Measurements from ENCODE around the gene CREM. TPM values are rescaled to one million over a fixed set of nuclear protein-coding genes. Genes with fewer than 3 reads are reported as not detected.

Gene CREM
- polyA plus RNA-seq, 4 donors = 39.2 to 85.1 (median 48.4) TPM

- no peak for DNase-seq (ENCODE audit: low read depth in 4 of 4, low spot score in 2 of 4)
These were observed 6.9 kb downstream of the CREM start for GRCh38 chr10:35133586-35133985.

GRCh38 chr10:35135861-35136260 lies 9.2 kb downstream of the CREM start:
- no peak for DNase-seq (ENCODE audit: low read depth in 4 of 4, low spot score in 2 of 4)

DNA sequence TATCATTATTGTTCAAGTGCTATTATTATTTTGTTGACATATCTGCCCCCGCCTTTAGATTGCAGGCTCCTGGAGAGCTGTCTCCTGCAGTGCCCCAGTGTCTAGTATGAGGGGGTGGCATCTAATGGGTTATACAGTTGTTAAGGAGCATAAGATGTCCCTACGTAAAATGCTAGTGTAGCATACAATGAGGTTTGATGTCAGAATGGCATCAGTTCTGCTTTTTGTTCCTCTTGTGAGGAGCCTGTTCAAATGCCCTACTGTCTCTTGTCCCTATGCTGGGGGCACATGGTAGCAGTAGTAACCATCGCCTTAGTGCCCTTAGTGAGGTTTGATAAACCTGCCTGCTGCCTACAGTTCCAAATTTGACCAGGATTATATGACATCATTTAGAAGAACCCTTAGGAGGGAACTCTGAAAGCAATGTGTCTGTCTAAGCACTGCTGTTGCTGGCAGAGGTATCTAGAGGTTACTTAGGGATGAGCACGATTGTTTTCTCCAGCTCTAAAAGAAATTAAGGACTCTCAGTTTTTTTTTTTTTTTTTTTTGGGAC lies 9.7 kb downstream of the CREM start:
- no peak for DNase-seq (ENCODE audit: low read depth in 4 of 4, low spot score in 2 of 4)

GRCh38 chr10:35140126-35140525 lies 13.5 kb downstream of the CREM start:
- DNase-seq (ENCODE audit: low read depth in 4 of 4, low spot score in 2 of 4) = no peak

GRCh38 chr10:35140727-35141126 lies 14.1 kb downstream of the CREM start:
- no peak for DNase-seq (ENCODE audit: low read depth in 4 of 4, low spot score in 2 of 4)

- no peak for DNase-seq (ENCODE audit: low read depth in 4 of 4, low spot score in 2 of 4)
These were observed 23.7 kb downstream of the CREM start for GRCh38 chr10:35150308-35150707.

DNA sequence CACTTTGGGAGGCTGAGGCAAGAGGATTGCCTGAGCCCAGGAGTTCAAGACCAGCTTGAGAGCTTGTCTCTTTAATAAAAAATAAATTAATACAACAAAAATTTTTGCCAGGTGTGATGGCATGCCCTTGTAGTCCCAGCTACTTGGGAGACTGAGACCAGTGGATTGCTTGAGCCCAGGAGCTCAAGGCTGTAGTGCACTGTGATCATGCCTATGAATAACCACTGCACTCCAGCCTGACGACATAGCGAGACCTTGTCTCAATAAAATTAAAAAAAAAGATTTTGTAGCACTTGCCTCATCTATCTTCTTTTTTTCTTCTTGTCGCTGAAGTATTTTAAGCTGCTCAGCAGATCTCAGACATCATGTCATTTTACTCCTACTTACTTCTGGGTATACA lies 26.3 kb downstream of the CREM start:
- no peak for DNase-seq (ENCODE audit: low read depth in 4 of 4, low spot score in 2 of 4)

GRCh38 chr10:35153716-35154115 lies 27.1 kb downstream of the CREM start:
- no peak for DNase-seq (ENCODE audit: low read depth in 4 of 4, low spot score in 2 of 4)

GRCh38 chr10:35160743-35161142 lies 34.1 kb downstream of the CREM start:
- DNase-seq (ENCODE audit: low read depth in 4 of 4, low spot score in 2 of 4) = no peak

DNA sequence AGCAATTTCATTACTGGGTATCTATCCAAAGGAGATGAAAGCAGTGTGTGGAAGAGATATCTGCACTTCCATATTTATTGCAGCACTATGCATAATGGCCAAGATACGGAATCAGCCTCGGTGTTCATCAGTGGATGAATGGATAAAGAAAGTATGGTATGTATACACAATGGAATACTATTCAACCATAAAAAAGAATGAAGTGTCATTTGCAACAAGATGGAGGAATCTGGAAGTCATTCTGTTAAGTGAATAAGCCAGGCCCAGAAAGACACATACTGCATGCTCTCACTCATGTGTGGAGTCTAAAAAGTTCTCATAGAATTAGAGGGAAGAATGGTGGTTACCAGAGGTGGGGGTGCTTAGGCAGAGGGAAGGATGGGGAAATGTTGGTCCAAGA lies 35.3 kb downstream of the CREM start:
- no peak for DNase-seq (ENCODE audit: low read depth in 4 of 4, low spot score in 2 of 4)

DNA sequence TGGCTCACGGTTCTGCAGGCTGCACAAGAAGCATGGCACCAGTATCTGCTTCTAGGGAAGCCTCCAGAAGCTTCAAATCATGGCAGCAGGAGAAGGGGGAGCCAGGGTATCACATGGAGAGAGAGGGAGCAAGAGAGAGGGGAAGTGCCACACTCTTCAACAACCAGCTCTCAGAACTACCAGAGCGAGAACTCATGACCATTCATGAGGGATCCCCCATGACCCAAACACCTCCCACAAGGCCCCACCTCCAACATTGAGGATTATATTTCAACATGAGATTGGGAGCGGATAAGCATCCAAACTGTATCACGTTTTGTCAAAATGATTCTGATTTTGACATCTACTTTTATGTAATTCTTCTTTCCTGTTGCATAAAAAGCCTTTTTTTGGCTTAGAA lies 38.5 kb downstream of the CREM start:
- no peak for DNase-seq (ENCODE audit: low read depth in 4 of 4, low spot score in 2 of 4)

DNA sequence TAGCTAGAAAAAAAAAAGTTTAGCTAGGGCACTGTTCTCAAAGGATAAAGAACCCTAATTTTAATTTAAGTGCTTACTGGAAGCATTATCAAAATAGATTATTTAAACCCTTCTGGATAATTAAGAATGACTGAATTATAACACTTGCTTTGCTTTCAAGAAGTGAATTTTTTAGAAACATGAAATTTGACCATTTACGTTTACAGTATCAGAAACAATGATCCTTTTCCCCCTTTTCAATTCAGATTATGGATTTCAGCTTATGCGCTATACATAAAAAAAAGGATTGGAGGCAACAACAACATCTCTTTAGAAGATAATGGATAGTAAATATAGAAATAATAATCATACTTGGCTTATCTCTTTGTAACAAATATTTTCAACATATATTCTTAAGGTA lies 39.2 kb downstream of the CREM start:
- DNase-seq (ENCODE audit: low read depth in 4 of 4, low spot score in 2 of 4) = no peak

DNA sequence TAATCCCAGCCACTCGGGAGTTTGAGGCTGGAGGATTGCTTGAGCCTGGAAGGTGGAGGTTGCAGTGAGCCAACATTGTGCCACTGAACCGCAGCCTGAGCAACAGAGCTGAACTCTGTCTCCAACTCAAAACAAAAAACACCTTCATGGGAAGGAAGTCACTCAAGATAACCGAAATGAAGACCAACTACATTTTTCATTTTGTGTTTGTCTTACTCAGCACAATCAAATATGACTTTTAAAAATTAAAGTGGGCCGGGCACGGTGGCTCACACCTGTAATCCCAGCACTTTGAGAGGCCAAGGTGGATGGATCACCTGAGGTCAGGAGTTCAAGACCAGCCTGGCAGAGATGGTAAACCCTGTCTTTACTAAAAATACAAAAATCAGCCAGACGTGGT lies 40.0 kb downstream of the CREM start:
- no peak for DNase-seq (ENCODE audit: low read depth in 4 of 4, low spot score in 2 of 4)

DNA sequence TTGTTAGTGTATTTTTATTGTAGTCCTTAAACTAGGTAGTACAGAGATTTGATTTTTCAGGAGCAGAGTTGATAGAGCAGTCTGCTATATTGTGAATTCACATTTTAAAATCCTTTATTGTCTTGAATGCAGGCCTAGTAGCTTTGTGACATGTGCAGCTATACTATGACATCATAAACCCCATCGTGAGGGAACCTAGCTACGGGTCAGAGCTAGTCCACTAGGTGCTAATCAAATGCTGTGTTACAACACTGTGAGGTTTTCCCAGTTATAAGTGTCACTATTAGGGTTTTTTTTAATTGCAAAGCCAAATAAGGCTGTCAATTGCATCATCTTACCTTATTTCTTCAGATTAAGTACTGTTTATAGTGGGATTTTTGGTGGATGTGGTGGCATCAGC lies 40.7 kb downstream of the CREM start:
- DNase-seq (ENCODE audit: low read depth in 4 of 4, low spot score in 2 of 4) = no peak

DNA sequence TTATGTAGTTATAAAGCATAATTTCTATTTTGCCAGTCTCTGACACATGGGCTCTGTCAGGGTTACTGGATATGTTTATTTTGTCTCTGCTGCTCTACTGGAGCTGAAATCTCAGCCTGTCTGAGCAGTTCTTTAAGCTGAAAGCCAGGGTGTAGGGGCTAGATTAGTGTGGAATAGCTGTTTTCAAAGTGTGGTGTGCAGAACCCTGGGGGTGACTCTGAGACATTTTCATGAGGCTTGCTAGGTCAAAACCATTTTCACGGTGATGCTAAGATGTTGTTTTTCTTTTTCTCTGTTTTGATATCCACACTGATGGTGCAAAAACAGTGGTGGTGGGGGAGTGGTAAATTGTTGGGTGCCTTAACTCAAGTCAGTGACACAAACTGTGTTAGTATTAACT lies 45.5 kb downstream of the CREM start:
- DNase-seq (ENCODE audit: low read depth in 4 of 4, low spot score in 2 of 4) = no peak

DNA sequence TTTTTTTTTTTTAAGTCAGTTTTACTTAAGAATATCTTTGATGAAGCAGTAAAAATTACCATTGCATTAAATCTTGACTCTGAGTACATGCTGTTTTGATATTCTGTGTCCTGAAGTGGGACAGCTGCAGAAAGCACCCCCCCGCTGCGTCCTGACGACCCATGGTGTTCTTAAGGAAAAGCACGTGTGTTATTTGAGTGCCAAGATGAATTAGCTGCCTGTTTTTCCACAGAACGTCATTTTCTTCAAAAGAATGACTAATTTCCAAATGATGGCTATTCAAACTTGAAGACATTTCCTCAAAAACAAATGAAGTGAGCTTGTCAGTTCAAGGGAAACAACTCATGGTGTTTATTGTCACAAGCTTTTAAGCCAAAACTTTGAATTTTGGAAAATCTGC lies 45.9 kb downstream of the CREM start:
- no peak for DNase-seq (ENCODE audit: low read depth in 4 of 4, low spot score in 2 of 4)

DNA sequence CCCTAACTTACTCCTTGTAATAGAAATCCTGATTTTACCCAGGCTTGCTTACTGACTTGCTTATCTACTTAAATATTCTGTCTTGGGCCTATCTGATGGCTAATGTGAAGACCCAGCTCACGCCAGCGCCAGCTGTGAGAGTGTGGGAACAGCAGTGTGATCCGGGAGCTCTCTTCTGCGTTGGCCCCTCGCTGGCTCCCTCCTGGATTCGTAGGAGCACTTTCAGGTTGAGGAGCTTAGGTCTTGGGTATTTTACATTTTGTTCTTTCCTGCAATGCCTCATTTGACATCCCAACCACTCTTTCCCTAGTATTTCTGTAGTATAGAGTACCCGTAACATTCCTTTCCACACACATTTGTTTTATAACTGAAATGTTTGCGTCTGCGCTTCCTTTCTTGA lies 51.7 kb downstream of the CREM start:
- DNase-seq (ENCODE audit: low read depth in 4 of 4, low spot score in 2 of 4) = no peak

DNA sequence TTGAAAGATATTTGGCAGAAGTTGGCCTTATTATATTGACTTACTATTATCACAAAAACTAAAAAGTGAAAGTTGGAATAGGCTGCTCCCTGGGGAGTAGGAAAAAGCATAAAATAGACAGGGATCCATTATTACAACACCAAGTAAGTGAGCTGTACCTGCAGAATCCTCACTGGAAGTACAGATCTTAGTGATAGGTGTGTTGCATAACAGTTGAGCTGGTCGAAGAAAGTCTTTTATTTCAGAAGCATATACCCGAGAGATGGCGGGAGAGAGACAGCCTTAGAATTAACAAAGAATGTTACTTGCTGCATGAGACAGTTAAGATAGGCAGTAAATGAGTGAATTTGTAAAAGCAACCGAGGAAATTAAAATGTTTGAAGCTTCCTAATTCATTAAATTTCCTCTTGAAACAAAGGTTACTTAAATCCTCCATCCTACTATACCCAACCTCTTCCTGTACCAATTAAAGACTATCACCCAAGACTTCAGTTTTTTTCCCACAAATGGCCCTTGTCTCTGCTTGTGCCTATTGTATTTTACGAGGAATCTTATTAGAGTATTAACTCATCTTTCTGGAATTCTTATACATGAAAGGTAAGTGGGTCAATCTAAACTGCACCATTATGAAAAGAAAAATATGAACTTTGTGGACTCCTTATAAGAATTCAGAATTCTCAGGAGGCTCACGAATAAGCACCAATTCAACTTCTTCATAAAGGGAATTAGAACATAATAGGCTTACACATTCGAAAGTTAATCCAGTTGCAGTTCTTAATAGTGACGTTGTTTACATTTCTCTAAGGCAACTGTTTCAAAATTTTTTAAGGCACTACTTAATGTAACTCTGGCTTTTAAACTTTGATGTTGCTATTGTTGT lies 56.2 kb downstream of the CREM start:
- no peak for DNase-seq (ENCODE audit: low read depth in 4 of 4, low spot score in 2 of 4)

DNA sequence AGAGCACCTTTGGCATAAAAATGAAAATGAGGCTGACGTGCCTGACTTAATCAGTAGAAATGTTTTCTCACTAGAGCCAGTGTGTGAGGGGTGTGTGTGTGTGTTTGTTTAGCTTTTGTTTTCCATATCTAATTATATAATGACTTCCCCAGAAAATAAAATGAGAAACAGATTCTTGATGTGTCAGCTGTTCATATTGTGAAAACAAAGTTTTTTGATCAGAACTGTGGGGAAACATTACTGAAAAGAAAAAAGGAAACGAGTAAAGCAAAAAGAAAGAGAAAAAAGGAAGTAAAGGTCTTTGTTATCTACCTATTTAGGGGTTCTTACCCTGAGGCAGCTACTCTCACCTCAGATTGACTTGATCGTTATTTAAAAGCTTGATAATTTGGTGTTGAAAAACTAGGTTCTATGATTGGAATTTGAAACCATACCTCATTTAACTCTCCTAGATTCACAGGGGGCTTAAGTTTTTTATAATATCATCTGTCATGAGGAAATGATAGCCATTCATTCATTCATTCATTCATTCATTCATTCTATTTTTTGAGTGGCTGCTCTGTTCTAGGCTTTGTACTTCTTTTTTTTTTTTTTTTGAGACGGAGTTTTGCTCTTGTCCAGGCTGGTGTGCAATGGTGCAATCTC lies 58.0 kb downstream of the CREM start:
- no peak for DNase-seq (ENCODE audit: low read depth in 4 of 4, low spot score in 2 of 4)

GRCh38 chr10:35185260-35186034 lies 58.8 kb downstream of the CREM start:
- DNase-seq (ENCODE audit: low read depth in 4 of 4, low spot score in 2 of 4) = no peak

DNA sequence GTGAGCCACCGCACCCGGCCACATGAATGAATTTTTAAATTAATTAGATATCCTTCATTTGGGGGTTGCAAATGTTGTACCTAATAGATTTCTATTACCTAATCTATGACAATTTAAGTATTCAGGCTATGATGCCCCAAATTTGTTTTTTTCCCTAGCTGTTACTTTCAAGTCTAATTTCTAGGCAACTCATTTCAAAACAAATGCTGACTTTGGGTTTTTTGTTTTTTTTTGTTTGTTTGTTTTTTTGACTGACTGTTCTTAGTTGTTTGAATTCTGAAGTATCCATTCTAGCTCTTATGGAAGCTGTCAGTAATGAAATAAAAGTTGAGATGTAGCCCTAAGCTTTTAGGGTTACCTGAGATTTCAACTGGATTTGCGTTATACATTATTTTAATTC lies 62.3 kb downstream of the CREM start:
- DNase-seq (ENCODE audit: low read depth in 4 of 4, low spot score in 2 of 4) = no peak

All from left renal cortex interstitium (tissue), 4 donors.